ENCODE results near the gene UTS2R.
A peak's percentile ranks its signal among the peaks of the same experiment; 100 is the strongest.
"Not testable (repeated sequence)": the region's sequence is repeated elsewhere in the genome, so short reads cannot be mapped to it uniquely, and the experiment has no call there.

UTS2R gene

GRCh38 chr17:82411396-82412053 lies 40.0 kb downstream of the UTS2R start:
- DNase-seq, result no peak

DNA sequence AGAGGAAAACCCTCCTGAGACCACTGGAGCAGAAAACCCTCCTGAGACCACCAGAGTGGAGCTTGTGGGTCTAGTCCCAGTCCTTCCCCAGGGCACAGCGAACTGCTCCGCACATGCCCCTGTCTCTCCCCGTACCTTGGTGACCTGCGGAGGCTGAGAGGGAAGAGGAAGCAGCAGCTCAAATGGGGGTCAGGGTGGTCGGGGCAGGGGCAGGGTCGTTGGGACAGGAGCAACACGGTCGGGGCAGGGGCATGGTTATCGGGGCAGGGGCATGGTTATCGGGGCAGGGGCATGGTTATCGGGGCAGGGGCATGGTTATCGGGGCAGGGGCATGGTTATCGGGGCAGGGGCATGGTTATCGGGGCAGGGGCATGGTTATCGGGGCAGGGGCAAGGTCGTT lies 40.5 kb downstream of the UTS2R start:
- not testable (repeated sequence) for DNase-seq

DNA sequence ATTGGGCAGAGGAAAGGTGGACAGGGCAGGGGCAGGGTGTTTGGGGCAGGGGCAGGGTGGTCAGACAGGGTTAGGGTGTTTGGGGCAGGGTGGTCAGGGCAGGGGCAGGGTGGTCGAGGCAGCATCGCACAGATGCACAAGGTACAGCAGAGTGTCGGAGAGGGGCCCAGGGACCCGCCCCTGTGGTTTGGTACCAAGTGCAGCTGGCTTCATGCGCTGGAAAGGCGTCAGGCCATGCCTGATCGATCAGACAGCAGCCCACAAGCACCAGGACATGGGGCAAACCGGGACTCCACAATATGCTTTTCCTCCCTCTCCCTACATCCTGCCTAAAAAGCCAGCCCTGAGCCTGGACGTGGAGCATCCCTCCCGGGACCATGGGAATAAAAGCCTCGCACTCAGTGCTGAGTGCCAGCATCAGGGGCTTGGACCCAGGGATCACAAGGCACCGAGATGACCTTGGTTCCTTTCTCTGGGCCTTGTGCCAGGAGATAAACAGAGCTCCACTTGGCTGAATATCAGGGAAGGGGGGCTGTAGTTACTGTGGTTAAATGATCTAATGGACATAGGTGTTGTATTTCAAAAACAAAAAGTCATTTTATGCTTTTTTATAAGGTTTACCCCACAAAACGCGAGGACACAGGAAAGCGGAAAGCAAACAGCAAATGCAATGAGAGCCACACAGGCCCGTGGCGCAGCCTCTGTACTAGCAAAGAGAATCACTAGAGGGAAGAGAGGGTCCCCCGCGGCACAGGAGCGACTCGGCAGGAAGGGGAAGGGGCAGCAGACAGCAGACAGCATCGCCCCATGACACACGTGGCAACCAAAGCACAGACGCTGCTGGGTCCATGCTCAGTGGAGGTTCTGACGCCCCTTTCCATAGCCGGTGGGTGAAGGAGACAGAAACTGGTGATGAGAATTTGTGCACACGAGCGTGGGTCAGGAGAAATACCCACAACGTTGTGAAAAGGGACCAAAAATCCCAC lies 41.3 kb downstream of the UTS2R start:
- DNase-seq, result no peak

- peak; percentile 85 for DNase-seq
These were observed 43.1 kb downstream of the UTS2R start for GRCh38 chr17:82414548-82415281.

- no peak for DNase-seq
These were observed 43.8 kb downstream of the UTS2R start for GRCh38 chr17:82415336-82415735.

DNA sequence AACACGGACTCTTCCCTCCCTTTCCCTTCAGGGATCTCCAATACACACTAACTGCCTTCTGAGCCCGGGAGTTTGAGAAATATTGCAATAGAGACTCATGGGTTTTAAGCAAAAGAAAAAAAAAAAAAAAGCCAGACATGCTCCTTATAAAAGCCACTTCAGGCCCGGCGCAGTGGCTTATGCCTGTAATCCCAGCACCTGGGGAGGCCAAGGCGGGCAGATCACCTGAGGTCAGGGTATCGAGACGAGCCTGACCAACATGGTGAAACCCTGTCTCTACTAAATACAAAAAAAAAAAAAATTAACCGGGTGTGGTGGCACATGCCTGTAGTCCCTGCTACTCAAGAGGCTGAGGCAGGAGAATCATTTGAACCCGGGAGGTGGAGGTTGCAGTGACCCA lies 44.2 kb downstream of the UTS2R start:
- no peak for DNase-seq

DNA sequence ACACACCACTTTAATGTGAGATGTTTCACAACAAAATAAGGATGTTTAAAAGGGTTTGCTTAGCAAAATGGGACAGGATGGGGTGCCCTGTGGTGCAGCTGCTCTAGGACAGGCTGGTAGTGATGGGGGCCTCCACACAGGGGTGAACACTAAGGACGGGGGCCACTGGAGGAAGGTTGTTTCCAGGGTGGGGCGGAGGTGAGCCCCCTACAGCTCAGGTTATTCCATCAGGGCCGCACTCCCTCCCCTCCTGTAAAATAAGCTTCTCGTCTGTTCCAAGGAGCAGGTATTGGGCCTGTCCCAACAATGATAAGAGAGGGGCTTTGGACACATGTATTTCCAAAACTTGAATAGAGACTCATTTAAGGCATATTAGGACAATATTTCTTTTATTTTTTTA lies 44.7 kb downstream of the UTS2R start:
- no peak for DNase-seq

- no peak for DNase-seq
These were observed 45.2 kb downstream of the UTS2R start for GRCh38 chr17:82416771-82417170.

GRCh38 chr17:82418001-82418986 lies 46.7 kb downstream of the UTS2R start, which contains the start of the genes HEXD and OGFOD3:
HEXD (plus strand) TSS chr17:82418347; CDS start chr17:82419800, 1,453 bp downstream.
OGFOD3 (minus strand) TSS chr17:82418586; CDS start chr17:82418485, 101 bp downstream.
- DNase-seq, result peak; percentile 96

DNA sequence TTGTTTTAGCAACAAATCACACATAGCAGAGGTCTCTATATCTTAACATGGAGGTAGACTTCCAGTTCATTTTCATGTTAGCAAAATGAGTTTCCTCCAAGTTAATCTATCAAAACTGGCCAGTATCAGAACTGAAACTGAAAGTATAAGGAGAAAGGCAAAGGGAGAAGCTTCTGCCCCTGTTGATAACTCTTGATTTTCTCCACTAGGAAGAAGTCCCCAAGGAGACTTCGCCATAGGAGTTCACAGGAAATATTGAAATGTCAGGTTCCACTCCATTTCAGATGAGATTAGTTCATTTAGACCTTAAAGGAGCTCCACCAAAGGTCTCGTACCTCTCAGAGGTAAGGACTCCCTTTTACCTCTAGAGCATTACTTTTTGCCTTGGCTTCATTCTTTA lies 48.0 kb downstream of the UTS2R start:
- no peak for DNase-seq

- peak; percentile 77 for DNase-seq
These were observed 52.7 kb downstream of the UTS2R start for GRCh38 chr17:82424001-82424862.

DNA sequence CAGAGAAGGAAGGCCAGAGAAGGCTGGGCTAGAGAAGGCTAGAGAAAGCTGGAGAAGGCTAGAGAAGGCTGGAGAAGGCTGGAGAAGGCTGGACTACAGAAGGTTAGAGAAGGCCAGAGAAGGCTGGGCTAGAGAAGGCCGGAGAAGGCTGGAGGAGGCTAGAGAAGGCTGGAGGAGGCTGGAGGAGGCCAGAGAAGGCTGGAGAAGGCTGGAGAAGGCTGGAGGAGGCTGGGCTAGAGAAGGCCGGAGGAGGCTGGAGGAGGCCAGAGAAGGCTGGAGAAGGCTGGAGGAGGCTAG lies 53.2 kb downstream of the UTS2R start:
- no peak for DNase-seq

Data from activated CD8-positive, alpha-beta memory T cell treated with anti-CD3 and anti-CD28 coated beads for 24 hours (primary cell).